HG02571 (cell line): ENCODE results near the gene TRMT2A.
A peak's percentile ranks its signal among the peaks of the same experiment; 100 is the strongest.
"Not testable (repeated sequence)": the region's sequence is repeated elsewhere in the genome, so short reads cannot be mapped to it uniquely, and the experiment has no call there.

Experiments used
- ATAC-seq: cut with Tn5 transposase; IDR thresholded peaks from one replicate; pipeline ENCODE4 v1.9.1; 2021; ENCODE audit warnings: mild to moderate bottlenecking, moderate library complexity; ENCODE audit not compliant: unreplicated experiment

The TRMT2A gene

GRCh38 chr22:20089226-20089976, 27.6 kb downstream of the TRMT2A start:
- ATAC-seq: no peak

- ATAC-seq: no peak
Observed at GRCh38 chr22:20088263-20088648, 28.8 kb downstream of the TRMT2A start.

DNA sequence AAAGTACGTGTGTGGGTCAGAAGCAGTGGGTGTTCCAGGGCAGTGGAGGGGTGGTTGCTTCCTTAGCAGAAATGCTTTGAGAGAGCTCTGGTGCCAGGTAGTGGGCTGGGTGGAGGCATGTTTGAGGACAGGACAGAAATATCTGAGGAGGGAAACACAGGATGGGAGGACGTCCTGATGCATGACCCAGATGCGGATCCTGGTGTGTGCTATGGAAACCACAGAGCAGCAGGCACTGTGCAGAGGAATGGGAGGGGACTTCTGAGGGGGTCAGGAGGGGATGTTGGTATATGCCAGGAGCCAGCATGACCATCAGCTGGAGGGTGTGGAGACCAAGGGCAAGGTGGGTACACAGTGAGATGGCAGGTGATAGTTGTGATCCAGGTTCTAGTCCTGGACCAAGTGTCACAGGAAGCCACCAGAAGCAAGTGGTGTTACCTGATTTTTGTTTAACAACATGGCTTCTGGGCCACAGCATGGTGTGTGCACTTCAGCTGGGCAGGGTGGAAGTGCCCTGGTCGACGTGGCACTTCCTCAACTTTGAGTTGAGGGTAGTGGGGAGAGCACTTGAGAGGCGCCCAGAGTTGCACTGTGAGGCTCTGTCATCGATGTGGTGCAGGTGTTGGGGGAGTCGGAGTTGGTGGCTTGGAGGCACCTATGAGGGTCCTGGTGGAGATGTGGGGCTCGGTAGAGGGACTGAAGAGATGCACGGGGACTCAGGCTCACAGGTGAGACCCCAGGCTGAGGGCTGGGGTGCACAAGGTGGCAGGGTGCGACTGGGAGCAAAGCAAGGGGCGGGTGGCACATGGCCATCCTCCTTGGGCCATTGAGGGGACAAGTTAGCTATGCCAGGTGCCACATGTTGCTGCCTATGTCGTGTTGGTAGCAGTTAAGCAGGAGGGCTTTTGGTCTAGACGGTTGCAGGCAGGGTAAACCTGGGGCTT, 29.4 kb downstream of the TRMT2A start:
- ATAC-seq: no peak

DNA sequence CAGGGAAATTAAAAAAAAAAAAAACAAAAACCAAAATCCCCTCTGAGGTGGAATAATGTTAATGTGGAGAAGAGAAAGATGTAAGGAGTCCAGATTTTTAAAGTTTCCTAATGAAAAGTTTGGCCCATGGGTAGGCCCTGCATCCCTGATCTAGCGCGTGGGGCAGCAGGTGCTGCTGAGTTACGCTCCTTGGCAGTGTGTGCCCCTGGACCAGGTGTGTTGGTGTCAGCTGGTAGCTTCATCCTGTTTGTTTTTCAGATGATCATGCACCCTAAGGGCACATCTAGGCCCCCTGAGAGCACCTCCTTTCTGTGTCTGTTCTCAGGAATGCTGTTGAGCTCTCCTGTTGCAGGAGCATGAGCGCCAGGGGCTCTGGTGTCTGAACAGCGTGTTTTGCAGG, 30.3 kb downstream of the TRMT2A start:
- no peak for ATAC-seq

DNA sequence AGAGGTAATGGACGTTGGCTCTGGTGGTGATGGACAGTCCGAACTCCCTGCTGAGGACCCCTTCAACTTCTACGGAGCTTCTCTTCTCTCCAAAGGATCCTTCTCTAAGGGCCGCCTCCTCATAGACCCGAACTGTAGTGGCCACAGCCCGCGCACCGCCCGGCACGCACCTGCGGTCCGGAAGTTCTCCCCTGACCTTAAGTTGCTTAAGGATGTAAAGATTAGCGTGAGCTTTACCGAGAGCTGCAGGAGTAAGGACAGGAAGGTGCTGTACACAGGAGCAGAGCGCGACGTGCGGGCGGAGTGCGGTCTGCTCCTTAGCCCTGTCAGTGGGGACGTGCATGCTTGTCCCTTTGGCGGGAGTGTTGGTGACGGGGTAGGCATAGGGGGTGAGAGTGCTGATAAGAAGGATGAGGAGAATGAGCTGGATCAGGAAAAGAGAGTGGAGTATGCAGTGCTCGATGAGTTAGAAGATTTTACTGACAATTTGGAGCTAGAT, 30.9 kb downstream of the TRMT2A start:
- no peak for ATAC-seq

DNA sequence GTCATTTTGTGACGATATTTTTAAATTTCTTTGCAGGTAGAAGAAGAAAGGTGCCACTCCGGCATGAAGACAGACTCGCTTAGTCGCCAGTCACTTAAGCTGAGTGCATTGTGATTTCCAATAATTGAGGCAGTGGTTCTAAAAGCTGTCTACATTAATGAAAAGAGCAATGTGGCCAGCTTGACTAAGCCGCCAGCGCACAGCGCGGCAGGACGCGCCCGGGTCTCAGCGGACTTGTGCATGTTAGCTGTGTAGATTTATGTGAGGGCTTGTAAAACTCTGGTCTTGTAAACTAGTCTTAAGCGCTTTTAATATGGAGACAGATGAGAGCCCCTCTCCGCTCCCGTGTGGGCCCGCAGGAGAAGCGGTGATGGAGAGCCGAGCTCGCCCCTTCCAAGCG, 31.4 kb downstream of the TRMT2A start:
- ATAC-seq: no peak

DNA sequence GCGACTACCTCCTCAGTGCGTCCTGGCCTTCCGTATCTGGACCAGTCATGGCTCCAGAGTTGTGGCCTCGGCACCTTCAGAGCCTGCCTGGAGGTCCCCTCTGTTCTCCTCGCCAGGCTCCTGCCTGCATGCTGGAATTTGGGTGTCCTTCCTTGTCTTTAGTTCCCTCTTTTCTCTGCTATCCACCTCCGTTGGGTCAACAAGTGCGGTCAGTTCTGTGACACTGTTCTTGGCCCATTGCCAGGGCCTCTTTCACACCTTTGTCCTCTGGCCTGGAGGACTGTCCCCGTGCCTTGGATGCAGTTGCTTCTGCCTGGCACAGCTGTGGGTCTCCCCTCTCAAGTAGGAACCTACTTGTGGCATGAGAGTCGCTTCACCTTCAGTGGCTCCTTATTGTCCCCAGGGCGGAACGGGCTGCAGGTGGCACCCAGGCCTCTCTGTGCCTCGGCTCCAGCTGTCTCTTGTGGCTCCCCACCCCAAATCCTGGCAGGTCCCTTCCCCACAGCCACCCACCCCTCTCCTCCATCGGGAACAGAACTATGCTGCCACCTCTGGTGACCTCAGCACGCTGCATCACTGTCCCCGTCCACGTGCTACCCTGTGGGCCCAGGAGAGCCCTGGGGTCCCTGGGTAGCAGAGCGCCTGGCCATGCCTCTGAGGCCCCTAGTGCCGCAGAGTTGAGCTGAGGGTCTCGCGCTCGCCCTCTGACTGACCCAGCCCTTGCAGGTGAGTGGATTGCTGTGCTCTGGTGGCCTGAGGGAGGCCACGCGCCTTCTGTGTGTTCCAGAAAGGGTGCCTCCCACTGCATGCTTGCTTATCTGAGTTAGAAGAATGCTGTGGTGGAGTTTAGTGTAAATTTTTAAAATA, 32.2 kb downstream of the TRMT2A start:
- no peak for ATAC-seq

DNA sequence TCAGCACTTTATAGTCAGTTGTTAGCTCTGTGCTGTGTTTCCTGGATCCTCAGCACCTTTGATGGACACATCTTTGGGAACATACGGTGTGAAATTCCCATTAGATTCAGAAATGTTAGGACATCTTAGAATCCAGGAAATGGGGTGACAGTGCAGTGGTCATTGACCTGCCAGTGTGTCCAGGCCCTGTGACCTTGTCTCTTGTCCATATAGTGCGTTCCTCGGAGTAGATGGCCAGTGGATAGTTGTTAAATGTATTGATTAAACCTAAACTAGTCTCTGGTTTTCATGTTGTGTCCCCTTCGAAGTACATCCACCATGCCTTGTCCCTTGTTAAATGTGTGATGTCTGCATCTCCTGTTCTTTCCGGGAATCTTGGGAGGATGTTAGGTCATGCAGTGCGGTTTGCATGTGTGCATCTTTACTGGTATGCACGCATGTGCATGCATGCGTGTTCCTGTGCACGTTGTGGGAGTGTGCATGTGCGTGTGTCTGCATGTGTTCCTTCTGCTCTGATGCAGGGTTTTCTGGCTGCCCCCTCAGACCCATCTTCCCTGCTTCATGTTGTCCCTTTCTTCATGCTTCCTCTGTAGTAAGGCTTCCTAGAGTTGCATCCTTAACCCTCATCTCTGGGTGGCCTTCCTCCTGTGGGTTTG, 33.0 kb downstream of the TRMT2A start:
- no peak for ATAC-seq

DNA sequence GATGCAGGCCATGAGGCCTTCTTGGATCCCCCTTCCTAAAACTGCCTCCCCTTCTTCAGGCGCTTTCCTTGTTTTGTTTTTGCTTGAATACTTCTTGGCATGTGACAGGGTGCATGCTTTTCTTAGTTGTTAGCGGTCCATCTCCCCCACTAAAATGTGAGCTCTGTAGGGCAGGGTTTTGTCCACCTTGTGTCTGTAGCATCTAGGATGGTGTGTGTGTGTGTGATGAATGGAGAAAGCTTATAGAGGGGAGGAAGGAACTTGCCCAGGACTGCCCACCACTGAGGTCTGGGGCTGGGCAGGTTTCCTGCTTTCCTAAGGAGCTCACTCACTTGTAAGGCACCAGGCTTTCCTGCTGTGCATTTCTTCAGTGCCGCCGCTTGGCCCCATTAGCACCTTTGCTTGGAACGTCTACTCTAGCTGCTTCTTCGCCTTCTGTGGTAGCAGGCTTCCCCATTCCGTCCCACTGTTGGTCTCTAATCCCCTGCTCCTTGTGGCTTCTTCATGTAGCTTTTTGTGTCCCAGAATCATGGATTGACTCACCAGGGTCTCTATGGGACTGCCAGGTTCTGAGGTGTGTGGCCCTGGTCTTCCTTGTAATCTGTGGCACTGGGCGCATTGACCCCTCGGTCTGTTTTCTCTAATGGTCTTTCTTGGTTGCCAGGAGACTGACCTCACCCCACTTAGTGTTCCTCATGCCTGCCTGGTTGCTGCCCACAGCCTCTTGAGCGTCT, 33.7 kb downstream of the TRMT2A start:
- no peak for ATAC-seq

DNA sequence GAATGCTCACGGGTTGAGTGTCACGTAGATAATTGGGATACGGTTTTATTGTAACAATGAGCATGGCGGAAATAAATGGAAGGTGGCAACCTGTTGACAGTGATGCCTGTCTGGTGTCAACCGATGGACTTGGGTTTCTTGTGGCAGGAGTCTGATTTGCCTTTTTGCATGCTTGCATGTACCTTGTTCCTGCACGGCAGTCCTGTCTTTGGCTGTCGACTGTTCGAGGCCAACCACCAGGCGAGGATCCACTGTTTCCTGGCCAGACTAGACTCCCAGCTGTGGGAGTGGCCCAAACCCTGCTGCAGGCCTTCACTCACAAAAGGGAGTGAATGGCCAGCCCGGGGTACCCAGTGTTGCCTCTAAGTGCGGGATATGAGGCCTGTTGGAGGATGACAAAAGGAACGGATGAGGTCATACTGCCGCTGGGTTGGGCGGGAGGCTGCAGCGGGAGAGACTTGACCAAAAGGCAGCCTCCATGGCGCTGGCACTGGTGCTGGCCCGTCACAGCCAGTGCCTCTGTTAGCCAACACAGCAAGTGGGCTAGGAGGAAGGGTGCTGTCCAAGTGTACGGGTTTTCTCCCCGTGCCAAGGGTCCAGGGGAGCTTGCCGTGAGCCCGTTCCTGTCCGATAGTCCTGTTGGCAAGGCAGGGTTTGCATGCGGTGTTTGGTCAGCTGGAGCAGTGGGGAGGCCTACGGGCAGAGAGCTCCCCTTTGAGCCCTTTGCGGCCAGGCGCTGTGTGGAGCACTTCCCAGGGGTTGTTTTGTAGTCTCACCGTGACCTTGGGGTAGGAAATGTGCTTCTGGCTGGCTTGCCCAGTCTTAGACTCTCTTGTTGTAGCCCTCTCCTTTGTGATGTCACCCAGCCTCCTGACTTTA, 36.0 kb downstream of the TRMT2A start:
- no peak for ATAC-seq

GRCh38 chr22:20080445-20080775, 36.6 kb downstream of the TRMT2A start:
- ATAC-seq: peak; percentile 48

- peak; percentile 72 for ATAC-seq
Observed at GRCh38 chr22:20079745-20080444, 37.1 kb downstream of the TRMT2A start, which contains the start of gene DGCR8. TSS of gene DGCR8 (plus strand) at chr22:20080241. CDS start at chr22:20085964, 5,723 bp downstream.

GRCh38 chr22:20076627-20077172, 40.3 kb downstream of the TRMT2A start:
- no peak for ATAC-seq

- ATAC-seq: no peak
Observed at GRCh38 chr22:20071524-20071972, 45.5 kb downstream of the TRMT2A start.

DNA sequence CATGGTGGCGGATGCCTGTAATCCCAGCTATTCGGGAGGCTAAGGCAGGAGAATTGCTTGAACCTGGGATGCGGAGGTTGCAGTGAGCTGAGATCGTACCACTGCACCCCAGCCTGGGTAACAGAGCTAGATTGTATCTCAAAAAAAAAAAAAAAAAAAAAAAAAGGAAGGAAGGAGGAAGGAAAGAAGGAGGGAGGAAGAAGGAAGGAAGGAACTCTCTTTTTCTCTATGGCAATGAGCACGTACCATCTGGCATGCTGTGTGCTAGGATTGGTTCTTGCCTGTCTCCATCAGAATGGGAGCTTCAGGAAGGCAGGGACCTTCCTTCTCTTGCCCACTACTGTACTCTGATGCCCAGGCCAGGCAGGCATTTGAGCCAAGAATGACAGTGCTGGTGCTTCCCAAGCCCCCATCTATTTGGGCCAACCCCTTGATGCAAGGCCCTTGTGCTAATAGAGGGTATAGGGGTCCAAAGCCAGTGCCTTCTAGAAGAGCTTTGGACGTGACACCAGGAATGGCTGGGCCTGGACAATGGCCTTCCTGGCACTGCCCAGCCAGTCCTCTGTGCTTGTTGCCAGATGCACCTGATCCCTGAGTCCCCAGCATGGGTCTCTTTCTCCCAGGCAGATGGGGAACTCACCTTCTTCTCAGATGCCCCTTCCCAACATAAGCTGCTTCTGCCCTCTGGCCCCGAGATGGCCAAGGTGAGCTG, 47.5 kb downstream of the TRMT2A start:
- no peak for ATAC-seq

GRCh38 chr22:20068640-20069039, 48.4 kb downstream of the TRMT2A start:
- ATAC-seq: no peak

- not testable (repeated sequence) for ATAC-seq
Observed at GRCh38 chr22:20067384-20067682, 49.7 kb downstream of the TRMT2A start.
